ENCODE measurements around the gene TMEM89.

TMEM89 gene

GRCh38 chr3:48591436-48591835 lies 30.1 kb downstream of the TMEM89 start:
- DNase-seq (ENCODE audit: low spot score), result no peak

GRCh38 chr3:48588230-48588629 lies 33.3 kb downstream of the TMEM89 start:
- DNase-seq (ENCODE audit: low spot score), result no peak

DNA sequence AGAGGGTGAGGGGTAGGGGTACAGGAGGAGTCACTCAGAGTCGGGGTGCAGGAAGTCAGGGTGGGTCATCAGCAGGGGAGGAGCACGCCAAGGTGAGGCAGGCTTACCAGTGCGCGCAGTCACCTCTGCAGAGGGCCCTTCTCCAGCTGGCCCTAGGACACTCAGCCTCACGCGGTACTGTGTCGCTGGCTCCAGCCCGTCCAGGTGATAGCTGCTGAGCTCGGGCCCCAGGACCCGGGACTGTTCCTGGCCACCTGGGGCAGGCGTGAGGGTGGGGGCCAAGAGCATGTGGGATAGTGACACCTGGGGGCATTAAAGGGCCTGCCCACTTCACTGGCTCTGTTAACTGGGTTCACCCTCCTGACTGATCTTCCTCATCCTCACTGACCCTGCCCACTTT lies 33.9 kb downstream of the TMEM89 start:
- no peak for DNase-seq (ENCODE audit: low spot score)

GRCh38 chr3:48585411-48585810 lies 36.2 kb downstream of the TMEM89 start:
- DNase-seq (ENCODE audit: low spot score), result no peak

DNA sequence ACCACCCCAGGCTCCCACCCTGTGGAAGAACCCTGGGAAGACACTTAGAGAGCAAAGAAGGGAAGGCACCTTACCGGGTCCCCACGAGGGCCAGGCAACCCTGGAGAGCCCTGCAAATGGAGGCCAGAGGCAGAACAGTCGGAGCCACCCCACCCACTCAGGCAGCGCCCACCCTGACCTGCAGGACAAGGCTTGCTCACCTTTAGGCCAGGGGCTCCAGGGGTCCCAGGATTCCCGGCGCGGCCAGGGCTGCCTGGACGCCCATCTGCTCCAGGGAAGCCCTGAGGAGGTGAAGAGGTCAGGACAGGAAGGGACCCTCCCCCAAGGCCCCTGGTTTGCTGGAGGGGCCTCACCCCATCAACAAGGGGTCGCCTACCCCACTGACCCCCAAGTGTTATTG lies 36.7 kb downstream of the TMEM89 start:
- DNase-seq (ENCODE audit: low spot score), result no peak

GRCh38 chr3:48581621-48582481 lies 39.7 kb downstream of the TMEM89 start:
- DNase-seq (ENCODE audit: low spot score), result no peak

DNA sequence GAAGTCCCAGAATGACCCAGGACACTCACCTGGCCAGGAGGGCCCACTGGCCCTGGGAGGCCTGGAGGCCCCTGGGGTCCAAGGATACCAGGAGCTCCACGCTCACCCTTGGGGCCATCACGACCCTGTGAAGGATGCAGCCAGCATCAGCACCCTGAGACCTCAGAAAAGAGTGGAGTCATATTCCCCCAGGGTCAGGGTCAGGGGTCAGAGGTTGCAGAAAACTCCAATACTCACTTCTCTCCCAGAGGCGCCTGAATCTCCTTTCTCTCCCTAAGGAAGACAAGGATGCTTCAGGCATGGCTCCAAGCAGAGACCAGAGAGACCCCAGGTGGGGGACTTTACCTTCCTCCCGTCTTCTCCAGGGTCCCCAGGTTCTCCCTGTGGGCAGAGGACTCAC lies 44.9 kb downstream of the TMEM89 start:
- DNase-seq (ENCODE audit: low spot score), result no peak

DNA sequence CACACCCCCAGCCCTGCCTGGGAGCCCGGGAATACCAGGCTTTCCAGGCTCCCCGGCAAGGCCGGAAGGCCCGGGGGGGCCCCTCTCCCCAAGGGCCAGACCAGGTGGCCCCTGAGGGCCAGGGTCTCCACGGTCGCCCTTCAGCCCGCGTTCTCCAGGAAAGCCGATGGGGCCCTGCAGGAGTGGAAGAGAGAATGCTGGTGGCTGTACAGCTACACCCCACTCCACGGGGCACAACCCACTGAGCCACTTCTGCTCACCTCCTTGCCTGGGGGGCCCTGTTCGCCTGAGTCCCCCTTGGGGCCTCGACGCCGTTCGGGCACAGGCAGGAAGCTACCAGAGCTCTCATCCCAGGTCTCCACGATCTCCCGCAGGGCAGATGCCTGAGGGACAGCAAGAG lies 46.2 kb downstream of the TMEM89 start:
- no peak for DNase-seq (ENCODE audit: low spot score)

GRCh38 chr3:48573973-48574585 lies 47.5 kb downstream of the TMEM89 start:
- no peak for DNase-seq (ENCODE audit: low spot score)

GRCh38 chr3:48572517-48572916 lies 49.1 kb downstream of the TMEM89 start:
- no peak for DNase-seq (ENCODE audit: low spot score)

GRCh38 chr3:48571938-48572337 lies 49.6 kb downstream of the TMEM89 start:
- no peak for DNase-seq (ENCODE audit: low spot score)

Measured in SW480 (cell line).